Measurements from ENCODE around the gene TIGAR.

The TIGAR gene

DNA sequence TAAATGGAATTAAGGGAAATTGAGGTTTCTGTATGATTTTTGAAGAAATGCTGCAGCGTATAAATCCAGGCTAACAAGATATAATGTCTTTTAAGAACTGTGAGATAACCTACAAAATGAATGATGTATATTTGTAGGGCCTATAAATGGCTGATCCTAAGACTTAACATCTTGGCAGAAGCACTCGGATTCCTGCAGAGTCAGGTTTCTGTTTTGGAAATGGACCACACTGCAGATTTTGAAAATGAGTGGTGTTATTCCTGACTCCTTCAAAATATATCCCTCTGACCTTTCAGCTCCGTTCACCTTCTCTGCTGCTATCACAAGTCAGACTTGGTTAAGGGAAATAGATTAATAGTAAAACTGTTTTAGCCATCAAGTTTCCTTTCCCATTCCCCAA lies 5.0 kb downstream of the TIGAR start:
- Histone ChIP-seq H3K36me3 (no peaks in the 10 kb centered on the region), H3K4me3 (ENCODE audit: low read depth in 1 of 2, low read length in 1 of 2) (no peak overlapping the region), H3K9me3 (no peaks in the 10 kb centered on the region), H3K4me1 (ENCODE audit: control insufficient read depth in 1 of 2, insufficient read depth in 1 of 2, low read depth in 1 of 2, low read length in 1 of 2) (peaks cover 20% of the 10 kb centered on the region in 2 experiments), H3K27ac (no peak overlapping the region), H3K27me3 (no peaks in the 10 kb centered on the region)
- TF ChIP-seq CTCF (IDR thresholded peaks at IDR 0.05) = no peak

GRCh38 chr12:4327293-4327692 lies 6.3 kb downstream of the TIGAR start:
- Histone ChIP-seq H3K27ac (no peak overlapping the region), H3K4me3 (ENCODE audit: low read depth in 1 of 2, low read length in 1 of 2) (no peak overlapping the region), H3K27me3 (no peaks in the 10 kb centered on the region), H3K9me3 (no peaks in the 10 kb centered on the region), H3K4me1 (ENCODE audit: control insufficient read depth in 1 of 2, insufficient read depth in 1 of 2, low read depth in 1 of 2, low read length in 1 of 2) (peaks cover 9% of the 10 kb centered on the region in 2 experiments), H3K36me3 (no peaks in the 10 kb centered on the region)
- no peak for TF ChIP-seq CTCF (IDR thresholded peaks at IDR 0.05)

DNA sequence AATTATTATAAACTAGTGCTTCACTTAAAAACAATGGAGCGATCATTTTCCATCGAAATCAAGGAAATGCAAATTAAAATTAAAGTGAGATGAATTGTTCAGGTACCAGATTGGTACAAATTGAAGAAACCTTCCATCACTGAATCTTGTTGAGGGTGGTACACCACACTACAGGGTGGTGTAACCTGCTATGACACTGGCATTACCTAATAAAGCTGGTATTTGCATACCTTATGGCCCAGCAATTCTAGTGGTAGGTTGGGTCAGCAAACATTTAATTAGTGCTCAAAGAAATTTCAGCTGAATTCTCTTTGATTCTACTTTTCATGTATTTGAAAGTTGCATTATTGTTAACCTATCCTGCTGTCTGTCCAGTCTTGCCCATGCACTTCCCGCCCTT lies 9.2 kb downstream of the TIGAR start:
- no peaks in the 10 kb centered on the region for H3K27me3 ChIP-seq
- no peaks in the 10 kb centered on the region for H3K9me3 ChIP-seq
- no peaks in the 10 kb centered on the region for H3K36me3 ChIP-seq
- H3K4me3 ChIP-seq (ENCODE audit: low read depth in 1 of 2, low read length in 1 of 2) = no peak overlapping the region
- H3K27ac ChIP-seq = no peak overlapping the region
- no peak for TF ChIP-seq CTCF (IDR thresholded peaks at IDR 0.05)
- no peaks in the 10 kb centered on the region for H3K4me1 ChIP-seq (ENCODE audit: control insufficient read depth in 1 of 2, insufficient read depth in 1 of 2, low read depth in 1 of 2, low read length in 1 of 2)

DNA sequence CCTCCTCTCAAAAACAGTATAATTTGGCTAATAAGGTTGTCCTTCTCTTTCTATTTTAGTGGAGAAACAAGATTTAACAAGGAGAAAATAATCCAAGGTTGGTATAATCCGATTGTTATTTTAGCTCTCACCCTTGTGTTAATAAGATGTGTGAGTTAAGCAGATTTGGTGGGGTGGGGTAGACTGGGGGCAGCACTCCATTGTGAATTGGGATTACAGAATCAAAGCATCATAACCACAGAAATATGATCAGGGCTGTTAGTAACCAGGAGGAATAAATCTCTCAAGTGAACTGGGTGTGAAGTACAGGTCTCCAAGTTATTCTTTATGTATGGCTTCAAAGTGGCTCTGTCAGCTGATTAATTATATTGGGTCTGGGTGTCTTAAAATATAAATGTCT lies 10.2 kb downstream of the TIGAR start:
- Histone ChIP-seq H3K36me3 (no peaks in the 10 kb centered on the region), H3K4me3 (ENCODE audit: low read depth in 1 of 2, low read length in 1 of 2) (no peak overlapping the region), H3K9me3 (no peaks in the 10 kb centered on the region), H3K27ac (no peak overlapping the region), H3K27me3 (no peaks in the 10 kb centered on the region), H3K4me1 (ENCODE audit: control insufficient read depth in 1 of 2, insufficient read depth in 1 of 2, low read depth in 1 of 2, low read length in 1 of 2) (no peaks in the 10 kb centered on the region)
- no peak for TF ChIP-seq CTCF (IDR thresholded peaks at IDR 0.05)

- Histone ChIP-seq H3K4me1 (ENCODE audit: control insufficient read depth in 1 of 2, insufficient read depth in 1 of 2, low read depth in 1 of 2, low read length in 1 of 2) (no peaks in the 10 kb centered on the region), H3K27me3 (no peaks in the 10 kb centered on the region), H3K9me3 (no peaks in the 10 kb centered on the region), H3K4me3 (ENCODE audit: low read depth in 1 of 2, low read length in 1 of 2) (no peak overlapping the region), H3K36me3 (peaks cover 1% of the 10 kb centered on the region), H3K27ac (no peak overlapping the region)
- TF ChIP-seq CTCF (IDR thresholded peaks at IDR 0.05) = no peak
Measured at GRCh38 chr12:4331842-4332241, 10.8 kb downstream of the TIGAR start.

DNA sequence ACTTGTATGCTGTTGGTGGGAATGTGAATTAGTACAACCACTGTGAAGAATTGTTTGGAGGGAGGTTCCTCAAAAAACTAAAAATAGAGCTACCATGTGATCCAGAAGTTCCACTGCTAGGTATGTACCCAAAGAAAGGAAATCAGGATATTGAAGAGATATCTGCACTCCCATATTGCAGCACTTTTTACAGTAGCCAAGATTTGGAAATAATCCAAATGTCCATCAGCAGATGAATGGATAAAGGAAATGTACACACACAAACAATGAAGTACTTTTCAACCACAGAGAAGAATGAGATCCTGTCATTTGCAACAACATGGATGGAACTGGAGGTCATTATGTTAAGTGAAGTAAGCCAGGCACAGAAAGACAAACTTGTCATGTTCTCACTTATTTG lies 25.9 kb downstream of the TIGAR start:
- peaks cover 8% of the 10 kb centered on the region for H3K36me3 ChIP-seq
- no peaks in the 10 kb centered on the region for H3K27me3 ChIP-seq
- H3K9me3 ChIP-seq = no peaks in the 10 kb centered on the region
- H3K4me1 ChIP-seq (ENCODE audit: control insufficient read depth in 1 of 2, insufficient read depth in 1 of 2, low read depth in 1 of 2, low read length in 1 of 2) = no peaks in the 10 kb centered on the region
- no peak overlapping the region for H3K4me3 ChIP-seq (ENCODE audit: low read depth in 1 of 2, low read length in 1 of 2)
- TF ChIP-seq CTCF (IDR thresholded peaks at IDR 0.05) = no peak
- H3K27ac ChIP-seq = no peak overlapping the region

All from neutrophil (primary cell).